GM12878 (cell line): Measurements from ENCODE around the gene CS.

Experiments
- BHLHE40 ChIP-seq, 2 experiments: fragments of 450-650 bp in 1 of 2; IDR thresholded peaks; 2 replicates each; pipeline ENCODE4 v1.6.1; 2011 to 2017; ENCODE audit warnings: low read depth in 2 of 2, borderline replicate concordance in 1 of 2, improper control_type of control experiment in 1 of 2, low read length in 1 of 2, mild to moderate bottlenecking in 1 of 2
- DPF2 ChIP-seq: fragments of 450-650 bp; IDR thresholded peaks from 2 replicates; pipeline ENCODE4 v1.6.1; 2017; ENCODE audit warnings: mild to moderate bottlenecking
- E4F1 ChIP-seq: fragments of 450-650 bp; IDR thresholded peaks from 2 replicates; pipeline ENCODE4 v1.6.1; 2018; ENCODE audit warnings: borderline replicate concordance, mild to moderate bottlenecking; ENCODE audit not compliant: partially characterized antibody
- EP300 ChIP-seq, 2 experiments: fragments of 150-350 bp in 1 of 2; IDR thresholded peaks; 2 replicates each; pipeline ENCODE4 v1.6.1; 2011 to 2012; ENCODE audit warnings: low read depth in 2 of 2, low read length in 2 of 2, borderline replicate concordance in 1 of 2, improper control_type of control experiment in 1 of 2, inconsistent platforms in 1 of 2; ENCODE audit not compliant: control insufficient read depth in 1 of 2
- POLR2AphosphoS5 ChIP-seq: IDR thresholded peaks from 2 replicates; pipeline ENCODE4 v1.6.1; 2011; ENCODE audit warnings: mild to moderate bottlenecking, low read length, inconsistent platforms
- SMAD1 ChIP-seq: fragments of 450-650 bp; IDR thresholded peaks from 2 replicates; pipeline ENCODE4 v1.6.1; 2018; ENCODE audit warnings: mild to moderate bottlenecking, low read depth; ENCODE audit not compliant: partially characterized antibody
- SP1 ChIP-seq: IDR thresholded peaks from one replicate; pipeline ENCODE4 v1.6.1; 2011; ENCODE audit warnings: low read depth, low read length
- TARDBP ChIP-seq: IDR thresholded peaks from 2 replicates; pipeline ENCODE4 v1.6.1; 2016; ENCODE audit warnings: borderline replicate concordance
- TCF3 ChIP-seq: IDR thresholded peaks from 2 replicates; pipeline ENCODE4 v1.6.1; 2012; ENCODE audit warnings: low read depth, mild to moderate bottlenecking, low read length, borderline replicate concordance; ENCODE audit not compliant: insufficient read depth
- TF ChIP-seq, protein P1 (sequence below), 3 experiments: IDR thresholded peaks in 2 of 3; conservative IDR thresholded peaks in 1 of 3; 2 replicates each; pipeline ENCODE4 v1.5.1; 2011; ENCODE audit warnings: low read depth in 3 of 3, low read length in 3 of 3, mild to moderate bottlenecking in 3 of 3, control low read depth in 2 of 3, moderate library complexity in 2 of 3, inconsistent platforms in 1 of 3, mixed read lengths in 1 of 3; ENCODE audit not compliant: control insufficient read depth in 2 of 3, insufficient read depth in 1 of 3; ENCODE audit errors: extremely low read depth in 1 of 3

GRCh38 chr12:56236985-56237384, 63.1 kb downstream of the CS start:
- no peak for TF ChIP-seq TARDBP
- TF ChIP-seq SMAD1 = no peak
- no peak for TF ChIP-seq DPF2
- TF ChIP-seq SP1 = no peak
- no peak for TF ChIP-seq E4F1
- TF ChIP-seq EP300 (IDR thresholded peaks at IDR 0.05; ENCODE audit: borderline replicate concordance in 1 of 2, control insufficient read depth in 1 of 2, low read depth in 2 of 2, low read length in 2 of 2) = no peak
- TF ChIP-seq BHLHE40 (IDR thresholded peaks at IDR 0.05; ENCODE audit: borderline replicate concordance in 1 of 2, low read depth in 2 of 2, low read length in 1 of 2) = no peak
- no peak for TF ChIP-seq POLR2AphosphoS5
- TF ChIP-seq TCF3 = no peak
- TF ChIP-seq, protein P1, sequence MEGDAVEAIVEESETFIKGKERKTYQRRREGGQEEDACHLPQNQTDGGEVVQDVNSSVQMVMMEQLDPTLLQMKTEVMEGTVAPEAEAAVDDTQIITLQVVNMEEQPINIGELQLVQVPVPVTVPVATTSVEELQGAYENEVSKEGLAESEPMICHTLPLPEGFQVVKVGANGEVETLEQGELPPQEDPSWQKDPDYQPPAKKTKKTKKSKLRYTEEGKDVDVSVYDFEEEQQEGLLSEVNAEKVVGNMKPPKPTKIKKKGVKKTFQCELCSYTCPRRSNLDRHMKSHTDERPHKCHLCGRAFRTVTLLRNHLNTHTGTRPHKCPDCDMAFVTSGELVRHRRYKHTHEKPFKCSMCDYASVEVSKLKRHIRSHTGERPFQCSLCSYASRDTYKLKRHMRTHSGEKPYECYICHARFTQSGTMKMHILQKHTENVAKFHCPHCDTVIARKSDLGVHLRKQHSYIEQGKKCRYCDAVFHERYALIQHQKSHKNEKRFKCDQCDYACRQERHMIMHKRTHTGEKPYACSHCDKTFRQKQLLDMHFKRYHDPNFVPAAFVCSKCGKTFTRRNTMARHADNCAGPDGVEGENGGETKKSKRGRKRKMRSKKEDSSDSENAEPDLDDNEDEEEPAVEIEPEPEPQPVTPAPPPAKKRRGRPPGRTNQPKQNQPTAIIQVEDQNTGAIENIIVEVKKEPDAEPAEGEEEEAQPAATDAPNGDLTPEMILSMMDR (IDR thresholded peaks at IDR 0.05 in 2 of 3, conservative IDR thresholded peaks at IDR 0.05 in 1 of 3; ENCODE audit: control insufficient read depth in 2 of 3, extremely low read depth in 1 of 3, insufficient read depth in 1 of 3, low read depth in 3 of 3, low read length in 3 of 3) = no peak
